Left ventricle myocardium inferior (tissue), 1 donor: Measurements from ENCODE around the gene LOX. TPM values are rescaled to one million over a fixed set of nuclear protein-coding genes. Genes with fewer than 3 reads are reported as not detected.

Experiments
- DNase-seq: peaks from one replicate; pipeline ENCODE4 v3.0.0-alpha.2; 2020
- H3K27ac ChIP-seq: fragments of 200-600 bp; replicated peaks from 2 replicates; pipeline ENCODE4 v1.8.0; 2021
- H3K27me3 ChIP-seq: fragments of 200-600 bp; 2 replicates; pipeline ENCODE4 v1.8.0; 2021; ENCODE audit warnings: low read depth
- H3K36me3 ChIP-seq: fragments of 200-600 bp; 2 replicates; pipeline ENCODE4 v1.8.0; 2021
- H3K4me1 ChIP-seq: fragments of 200-600 bp; 2 replicates; pipeline ENCODE4 v1.8.0; 2021
- H3K4me3 ChIP-seq: fragments of 200-600 bp; 2 replicates; pipeline ENCODE4 v1.8.0; 2021; ENCODE audit warnings: mild to moderate bottlenecking, moderate library complexity
- H3K9me3 ChIP-seq: fragments of 200-600 bp; replicated peaks from 2 replicates; pipeline ENCODE4 v1.8.0; 2021
- CTCF ChIP-seq: fragments of 200-600 bp; IDR thresholded peaks from 2 replicates; pipeline ENCODE4 v1.8.0; 2021; ENCODE audit warnings: antibody characterized with exemption, mild to moderate bottlenecking, borderline replicate concordance
- intact Hi-C: fragments of 100-400 bp; cut with micrococcal nuclease; formaldehyde crosslinking; loops from one replicate; pipeline ENCODE4 v1.11.0; 2022
- total RNA-seq: library from RNA; stranded (reverse); fragmentation: NEBNext Ultra II Directional; extraction: Animal tissue kit (Norgen Biotek cat#: 25700); gene quantifications from one replicate; pipeline ENCODE4 v1.2.1, GENCODE V29; 2021
- donor health status: DM: no; HTN: yes; CAD: no; lungs with severe emphysema.

LOX gene
- total RNA-seq, 1 donor from 2014 or later = 4.4 TPM

DNA sequence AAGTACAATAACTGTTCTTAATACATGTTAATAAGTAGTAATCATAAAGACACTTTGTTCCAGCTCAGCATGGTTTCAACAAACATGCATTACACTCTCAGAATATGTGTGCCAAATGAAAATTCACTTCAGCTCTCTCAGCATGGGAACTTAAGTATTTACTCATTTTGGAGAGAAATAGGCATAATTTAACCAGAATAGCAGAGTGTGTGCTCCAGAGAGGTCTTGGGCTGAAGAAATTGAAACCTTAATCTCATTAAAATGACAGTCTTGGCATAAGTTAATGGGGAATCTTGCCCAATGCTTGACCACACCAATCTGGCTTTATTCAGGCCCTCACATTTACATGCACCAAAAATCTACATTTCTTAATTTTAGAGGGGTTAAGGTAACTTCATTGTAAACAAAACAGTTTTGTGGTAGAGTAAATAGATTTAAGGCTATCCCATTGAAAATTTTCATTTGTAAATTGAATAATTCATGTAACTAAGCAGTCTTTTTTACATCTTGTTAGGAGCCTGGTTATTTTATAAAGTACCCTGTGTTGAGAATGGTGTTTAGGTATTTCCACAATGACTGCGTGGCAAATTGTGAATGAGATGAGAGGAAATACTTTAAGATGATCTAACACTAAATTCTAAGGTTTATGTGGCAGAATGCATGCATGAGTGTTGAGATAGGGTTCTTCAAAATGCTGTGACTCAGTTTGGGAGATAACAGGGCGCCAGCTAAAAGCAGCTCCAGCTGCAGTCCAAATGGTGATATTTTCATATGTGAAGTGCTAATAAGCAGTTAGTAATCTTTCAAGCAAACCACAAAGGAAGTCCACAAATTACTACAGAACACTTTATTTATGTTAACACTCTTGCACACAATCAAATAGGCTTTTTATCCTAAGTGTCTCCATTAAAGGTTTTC, 11.3 kb upstream of the LOX start:
- Histone ChIP-seq H3K27me3 (peaks cover 10% of the 10 kb centered on the region), H3K4me3 (no peak overlapping the region), H3K9me3 (no peaks in the 10 kb centered on the region), H3K36me3 (no peaks in the 10 kb centered on the region), H3K4me1 (no peaks in the 10 kb centered on the region), H3K27ac (peak overlapping the region; percentile 58)
- DNase-seq = no peak
- intact Hi-C loops = no loop called here
- TF ChIP-seq CTCF = no peak

GRCh38 chr5:122085041-122085440, 7.0 kb upstream of the LOX start:
- Histone ChIP-seq H3K9me3 (no peaks in the 10 kb centered on the region), H3K4me3 (no peak overlapping the region), H3K4me1 (no peaks in the 10 kb centered on the region), H3K36me3 (no peaks in the 10 kb centered on the region), H3K27ac (no peak overlapping the region), H3K27me3 (no peaks in the 10 kb centered on the region)
- intact Hi-C loops = no loop called here
- DNase-seq = no peak
- no peak for TF ChIP-seq CTCF

DNA sequence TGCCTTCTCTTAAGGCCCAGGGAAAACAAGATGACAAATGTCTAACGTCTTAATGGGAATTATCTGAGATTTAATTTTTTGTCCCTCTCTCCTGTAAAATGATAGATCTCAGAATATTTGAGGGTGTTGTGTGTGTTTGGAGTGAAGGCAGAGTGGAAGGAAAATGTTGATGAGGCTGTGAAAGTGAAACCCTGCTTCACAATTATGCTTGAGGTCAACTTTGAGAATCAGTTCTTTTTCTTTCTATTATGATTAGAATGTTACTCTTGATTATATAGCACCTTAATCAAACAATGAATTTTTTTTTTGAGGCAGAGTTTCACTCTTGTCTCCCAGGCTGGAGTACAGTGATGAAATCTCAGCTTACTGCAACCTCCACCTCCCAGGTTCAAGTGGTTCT, 5.5 kb upstream of the LOX start:
- Histone ChIP-seq H3K9me3 (no peaks in the 10 kb centered on the region), H3K27ac (no peak overlapping the region), H3K27me3 (peaks cover 10% of the 10 kb centered on the region), H3K4me1 (peaks cover 3% of the 10 kb centered on the region), H3K36me3 (no peaks in the 10 kb centered on the region), H3K4me3 (no peak overlapping the region)
- TF ChIP-seq CTCF = no peak
- no peak for DNase-seq
- intact Hi-C loops = no loop called here

GRCh38 chr5:122081541-122081940, 3.5 kb upstream of the LOX start:
- Histone ChIP-seq H3K36me3 (no peaks in the 10 kb centered on the region), H3K9me3 (no peaks in the 10 kb centered on the region), H3K27ac (no peak overlapping the region), H3K4me1 (peaks cover 23% of the 10 kb centered on the region), H3K27me3 (peaks cover 30% of the 10 kb centered on the region), H3K4me3 (no peak overlapping the region)
- intact Hi-C loops = no loop called here
- no peak for TF ChIP-seq CTCF
- no peak for DNase-seq

GRCh38 chr5:122077366-122078115, 518 bp downstream of the LOX start:
- H3K4me3 ChIP-seq = peak overlapping the region; percentile 75
- peaks cover 26% of the 10 kb centered on the region for H3K4me1 ChIP-seq
- no peaks in the 10 kb centered on the region for H3K36me3 ChIP-seq
- intact Hi-C loops = no loop called here
- peaks cover 32% of the 10 kb centered on the region for H3K27me3 ChIP-seq
- no peak for TF ChIP-seq CTCF
- no peaks in the 10 kb centered on the region for H3K9me3 ChIP-seq
- peak overlapping the region; percentile 72 for H3K27ac ChIP-seq
- no peak for DNase-seq
